Uterus (tissue), 2 donors: ENCODE results near the gene IREB2.

Experiments used
- CTCF ChIP-seq, 4 experiments: fragments of 200-600 bp in 2 of 4; fragments of 450-650 bp in 2 of 4; sonication (generic) in 2 of 4; IDR thresholded peaks; one replicate each; pipeline ENCODE4 v1.5.1; 2016 to 2019; ENCODE audit warnings: antibody characterized with exemption in 4 of 4, mild to moderate bottlenecking in 2 of 4, moderate library complexity in 1 of 4
- POLR2A ChIP-seq, 2 donors: fragments of 450-650 bp; IDR thresholded peaks; one replicate each; pipeline ENCODE4 v1.6.1; 2016; ENCODE audit warnings: antibody characterized with exemption in 2 of 2, mild to moderate bottlenecking in 1 of 2, moderate library complexity in 1 of 2

- no peak for TF ChIP-seq POLR2A (IDR thresholded peaks at IDR 0.05)
- TF ChIP-seq CTCF (IDR thresholded peaks at IDR 0.05) = no peak
Measured at GRCh38 chr15:78542647-78543046, 104.6 kb downstream of the IREB2 start.
